Measurements from ENCODE around the gene AFAP1L2. TPM values are rescaled to one million over a fixed set of nuclear protein-coding genes. Genes with fewer than 3 reads are reported as not detected.

Gene AFAP1L2
- total RNA-seq, 1 experiment from 2014 or later, result 2.1 TPM

GRCh38 chr10:114255227-114255626 is 149.1 kb downstream of the AFAP1L2 start:
- no peak for DNase-seq
- H3K27me3 ChIP-seq (ENCODE audit: control insufficient read depth, insufficient read depth, low read length), result no peaks in the 10 kb centered on the region
- no peak overlapping the region for H3K4me3 ChIP-seq (ENCODE audit: insufficient read depth, low read depth, low read length)
- no peaks in the 10 kb centered on the region for H3K36me3 ChIP-seq (replicated peaks; ENCODE audit: control insufficient read depth, insufficient read depth, low read length)

- no peaks in the 10 kb centered on the region for H3K27me3 ChIP-seq (ENCODE audit: control insufficient read depth, insufficient read depth, low read length)
- H3K4me3 ChIP-seq (ENCODE audit: insufficient read depth, low read depth, low read length), result no peak overlapping the region
- H3K36me3 ChIP-seq (replicated peaks; ENCODE audit: control insufficient read depth, insufficient read depth, low read length), result no peaks in the 10 kb centered on the region
- DNase-seq, result no peak
Observed at GRCh38 chr10:114252883-114253282, 151.4 kb downstream of the AFAP1L2 start.

- no peak for DNase-seq
- Histone ChIP-seq H3K27me3 (ENCODE audit: control insufficient read depth, insufficient read depth, low read length) (no peaks in the 10 kb centered on the region), H3K4me3 (ENCODE audit: insufficient read depth, low read depth, low read length) (no peak overlapping the region), H3K36me3 (replicated peaks; ENCODE audit: control insufficient read depth, insufficient read depth, low read length) (no peaks in the 10 kb centered on the region)
Observed at GRCh38 chr10:114252092-114252491, 152.2 kb downstream of the AFAP1L2 start.

- DNase-seq, result no peak
- no peaks in the 10 kb centered on the region for H3K36me3 ChIP-seq (replicated peaks; ENCODE audit: control insufficient read depth, insufficient read depth, low read length)
- H3K4me3 ChIP-seq (ENCODE audit: insufficient read depth, low read depth, low read length), result no peak overlapping the region
- no peaks in the 10 kb centered on the region for H3K27me3 ChIP-seq (ENCODE audit: control insufficient read depth, insufficient read depth, low read length)
Observed at GRCh38 chr10:114250716-114251115, 153.6 kb downstream of the AFAP1L2 start.

- no peak for DNase-seq
- Histone ChIP-seq H3K27me3 (ENCODE audit: control insufficient read depth, insufficient read depth, low read length) (no peaks in the 10 kb centered on the region), H3K4me3 (ENCODE audit: insufficient read depth, low read depth, low read length) (no peak overlapping the region)
Observed at GRCh38 chr10:114250236-114250635, 154.1 kb downstream of the AFAP1L2 start.

GRCh38 chr10:114246679-114247305 is 157.5 kb downstream of the AFAP1L2 start:
- Histone ChIP-seq H3K4me3 (ENCODE audit: insufficient read depth, low read depth, low read length) (no peak overlapping the region), H3K36me3 (replicated peaks; ENCODE audit: control insufficient read depth, insufficient read depth, low read length) (no peaks in the 10 kb centered on the region), H3K27me3 (ENCODE audit: control insufficient read depth, insufficient read depth, low read length) (peaks cover 1% of the 10 kb centered on the region; the same call in 1 of the 2 replicates)
- DNase-seq, result no peak

More at GRCh38 chr10:114250236-114250635, 154.1 kb downstream of the AFAP1L2 start:
- H3K36me3 ChIP-seq (replicated peaks; ENCODE audit: control insufficient read depth, insufficient read depth, low read length), result no peaks in the 10 kb centered on the region

- Histone ChIP-seq H3K27me3 (ENCODE audit: control insufficient read depth, insufficient read depth, low read length) (peaks cover 12% of the 10 kb centered on the region), H3K36me3 (replicated peaks; ENCODE audit: control insufficient read depth, insufficient read depth, low read length) (no peaks in the 10 kb centered on the region), H3K4me3 (ENCODE audit: insufficient read depth, low read depth, low read length) (no peak overlapping the region)
- no peak for DNase-seq
Observed at GRCh38 chr10:114245121-114245791, 159.0 kb downstream of the AFAP1L2 start.

Other genes with a start within 250 kb of the AFAP1L2 start
- 5.9 and 15.6 TPM in 2 replicates for gene CCDC186, start 230.3 kb downstream of the AFAP1L2 start, total RNA-seq (2014; rRNA removed; shearing (Covaris generic))
- gene TDRD1, start 225.1 kb downstream of the AFAP1L2 start, total RNA-seq (2014; rRNA removed; shearing (Covaris generic)), result 0.14 and 0.26 TPM in 2 replicates
- 0.21 and 0.44 TPM in 2 replicates for gene VWA2, start 165.2 kb downstream of the AFAP1L2 start, total RNA-seq (2014; rRNA removed; shearing (Covaris generic))

All from H7 (cell line).